ENCODE measurements around the gene RALGPS2.

RALGPS2 gene

DNA sequence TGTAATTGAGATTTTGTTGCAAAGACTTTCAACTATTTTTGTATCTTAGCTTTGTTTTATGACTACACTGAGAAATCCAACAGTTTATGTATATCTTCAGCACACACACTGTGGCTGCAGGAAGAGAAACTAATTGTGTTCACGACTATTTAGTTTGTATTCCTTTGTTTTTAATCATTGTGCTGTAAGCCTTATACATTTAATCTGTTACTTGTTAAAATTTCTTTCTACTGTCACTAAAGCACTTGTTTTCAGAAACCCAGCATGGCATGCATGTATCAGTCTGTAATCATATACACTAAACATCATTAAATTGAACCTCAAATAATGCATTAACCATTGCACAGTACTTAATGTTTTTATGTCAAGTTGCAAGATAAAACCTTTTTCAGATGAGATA is 145.2 kb downstream of the RALGPS2 start:
- H3K4me3 ChIP-seq (ENCODE audit: low read depth in 1 of 2, low read length in 1 of 2) = no peak overlapping the region
- peaks cover 0 to 2% of the 10 kb centered on the region in 2 experiments for H3K4me1 ChIP-seq (ENCODE audit: control insufficient read depth in 1 of 2, insufficient read depth in 1 of 2, low read depth in 1 of 2, low read length in 1 of 2)
- H3K27ac ChIP-seq = no peak overlapping the region
- no peaks in the 10 kb centered on the region for H3K9me3 ChIP-seq
- no peaks in the 10 kb centered on the region for H3K27me3 ChIP-seq
- TF ChIP-seq, protein P1, sequence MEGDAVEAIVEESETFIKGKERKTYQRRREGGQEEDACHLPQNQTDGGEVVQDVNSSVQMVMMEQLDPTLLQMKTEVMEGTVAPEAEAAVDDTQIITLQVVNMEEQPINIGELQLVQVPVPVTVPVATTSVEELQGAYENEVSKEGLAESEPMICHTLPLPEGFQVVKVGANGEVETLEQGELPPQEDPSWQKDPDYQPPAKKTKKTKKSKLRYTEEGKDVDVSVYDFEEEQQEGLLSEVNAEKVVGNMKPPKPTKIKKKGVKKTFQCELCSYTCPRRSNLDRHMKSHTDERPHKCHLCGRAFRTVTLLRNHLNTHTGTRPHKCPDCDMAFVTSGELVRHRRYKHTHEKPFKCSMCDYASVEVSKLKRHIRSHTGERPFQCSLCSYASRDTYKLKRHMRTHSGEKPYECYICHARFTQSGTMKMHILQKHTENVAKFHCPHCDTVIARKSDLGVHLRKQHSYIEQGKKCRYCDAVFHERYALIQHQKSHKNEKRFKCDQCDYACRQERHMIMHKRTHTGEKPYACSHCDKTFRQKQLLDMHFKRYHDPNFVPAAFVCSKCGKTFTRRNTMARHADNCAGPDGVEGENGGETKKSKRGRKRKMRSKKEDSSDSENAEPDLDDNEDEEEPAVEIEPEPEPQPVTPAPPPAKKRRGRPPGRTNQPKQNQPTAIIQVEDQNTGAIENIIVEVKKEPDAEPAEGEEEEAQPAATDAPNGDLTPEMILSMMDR (IDR thresholded peaks at IDR 0.05) = no peak
- no peaks in the 10 kb centered on the region for H3K36me3 ChIP-seq

DNA sequence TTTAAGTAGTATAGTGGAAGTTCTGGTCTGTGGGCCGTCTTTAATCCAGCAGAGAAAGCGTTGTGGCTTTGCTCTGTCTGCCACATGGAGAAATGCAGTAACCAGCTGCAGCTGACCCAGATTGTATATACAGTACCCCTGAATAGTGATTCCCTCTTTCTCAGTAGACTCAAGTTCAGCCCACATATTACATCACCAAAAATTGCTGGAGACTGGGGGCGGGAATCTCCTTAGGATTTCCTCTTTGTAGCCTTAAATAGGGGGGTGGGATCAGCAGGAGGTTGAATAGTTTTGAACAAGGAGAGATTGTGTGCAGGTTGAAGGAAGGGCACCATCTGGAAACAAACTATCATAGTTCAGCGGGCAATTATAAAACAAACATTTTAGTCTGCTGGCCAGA is 145.9 kb downstream of the RALGPS2 start, which contains the start of gene ANGPTL1:
TSS of gene ANGPTL1 (minus strand) at position 134 of the 400 bp plus-strand sequence. CDS start 5,301 bp downstream, outside the sequence.
- no peak within 1 kb of the TSS for H3K27ac ChIP-seq
- H3K27me3 ChIP-seq = no peaks in the 10 kb centered on the region
- no peaks in the 10 kb centered on the region for H3K36me3 ChIP-seq
- peaks cover 0 to 2% of the 10 kb centered on the region in 2 experiments for H3K4me1 ChIP-seq (ENCODE audit: control insufficient read depth in 1 of 2, insufficient read depth in 1 of 2, low read depth in 1 of 2, low read length in 1 of 2)
- no peak within 1 kb of the TSS for H3K4me3 ChIP-seq (ENCODE audit: low read depth in 1 of 2, low read length in 1 of 2)
- TF ChIP-seq, protein P1 (IDR thresholded peaks at IDR 0.05) = no peak
- H3K9me3 ChIP-seq = no peaks in the 10 kb centered on the region

DNA sequence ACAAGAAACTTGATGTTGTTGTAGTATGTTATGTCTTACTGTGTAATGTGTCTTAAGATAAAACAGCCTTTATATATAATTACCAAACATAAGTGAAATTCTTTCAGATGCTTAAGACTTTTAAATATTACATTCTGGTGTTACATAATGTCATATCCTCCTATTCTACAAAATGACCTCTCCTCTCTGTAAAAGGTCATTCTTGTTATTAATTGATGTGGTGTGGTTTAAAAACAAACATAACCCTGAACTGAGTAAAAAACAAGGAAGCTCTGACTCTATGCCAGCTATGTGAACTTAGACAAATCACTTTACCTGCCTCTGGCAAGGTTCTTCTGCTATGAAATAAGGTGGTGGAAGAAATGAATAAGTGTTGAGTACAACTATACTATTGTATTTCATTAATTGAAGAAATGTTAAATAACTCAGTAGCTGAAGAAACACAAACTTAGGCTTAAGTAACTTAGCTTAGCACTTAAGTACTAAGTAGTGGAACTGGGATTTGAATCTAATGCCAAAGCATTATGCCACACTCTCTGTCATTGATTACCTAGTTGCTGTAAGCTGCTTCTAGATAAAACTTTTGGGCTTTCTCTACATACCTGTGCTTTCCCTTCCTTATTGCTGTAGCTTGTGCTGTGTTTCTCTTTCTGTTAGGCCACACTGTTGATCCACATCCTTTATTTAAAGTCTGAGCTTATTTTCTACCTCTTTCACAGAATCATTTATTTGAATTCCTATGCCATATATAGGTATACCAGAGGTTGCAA is 146.7 kb downstream of the RALGPS2 start:
- Histone ChIP-seq H3K27ac (no peak overlapping the region), H3K36me3 (no peaks in the 10 kb centered on the region), H3K4me3 (ENCODE audit: low read depth in 1 of 2, low read length in 1 of 2) (no peak overlapping the region), H3K4me1 (ENCODE audit: control insufficient read depth in 1 of 2, insufficient read depth in 1 of 2, low read depth in 1 of 2, low read length in 1 of 2) (peaks cover 0 to 2% of the 10 kb centered on the region in 2 experiments), H3K27me3 (no peaks in the 10 kb centered on the region), H3K9me3 (no peaks in the 10 kb centered on the region)
- TF ChIP-seq, protein P1 (IDR thresholded peaks at IDR 0.05) = no peak

DNA sequence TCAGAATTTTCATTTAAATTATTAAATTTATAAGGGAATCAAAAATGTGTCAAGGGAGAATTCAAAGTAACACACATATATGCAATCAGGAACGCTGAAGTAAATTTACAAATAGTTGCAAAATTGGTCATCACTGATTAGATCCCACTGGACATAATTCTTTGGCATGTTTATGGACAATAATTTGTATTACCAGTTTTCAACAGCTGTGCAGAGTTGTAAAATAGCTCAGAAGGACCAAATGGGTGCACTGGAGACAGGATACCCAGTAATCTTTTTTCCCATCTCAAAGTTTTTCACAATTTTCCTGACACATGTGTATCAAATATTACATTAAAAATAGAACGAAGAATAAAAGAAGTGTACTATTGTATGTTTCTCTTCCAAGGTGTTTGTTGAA is 149.9 kb downstream of the RALGPS2 start:
- no peaks in the 10 kb centered on the region for H3K4me1 ChIP-seq (ENCODE audit: control insufficient read depth in 1 of 2, insufficient read depth in 1 of 2, low read depth in 1 of 2, low read length in 1 of 2)
- no peak overlapping the region for H3K27ac ChIP-seq
- H3K36me3 ChIP-seq = peaks cover 11% of the 10 kb centered on the region
- TF ChIP-seq, protein P1 (IDR thresholded peaks at IDR 0.05) = no peak
- no peak overlapping the region for H3K4me3 ChIP-seq (ENCODE audit: low read depth in 1 of 2, low read length in 1 of 2)
- H3K27me3 ChIP-seq = no peaks in the 10 kb centered on the region
- no peaks in the 10 kb centered on the region for H3K9me3 ChIP-seq

DNA sequence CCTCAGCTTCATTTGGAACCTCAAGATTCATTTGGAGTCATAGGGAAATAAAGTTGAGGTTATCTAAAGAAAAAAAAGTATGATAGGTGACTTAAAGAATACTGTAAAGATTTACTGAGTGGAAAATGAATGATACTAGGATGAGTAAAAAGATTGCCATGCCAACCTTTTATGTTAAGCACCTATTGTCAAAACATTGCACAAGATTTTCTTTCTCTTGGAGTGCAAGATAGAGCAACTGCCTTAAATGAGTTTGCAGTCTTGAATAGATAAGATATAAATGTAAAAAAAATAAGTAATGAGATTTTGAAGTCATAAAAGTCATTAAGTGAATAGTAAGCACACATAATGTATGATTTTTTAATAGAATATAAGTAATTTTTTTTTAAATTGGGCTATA is 150.9 kb downstream of the RALGPS2 start:
- Histone ChIP-seq H3K27me3 (no peaks in the 10 kb centered on the region), H3K27ac (no peak overlapping the region), H3K36me3 (peaks cover 20% of the 10 kb centered on the region), H3K4me1 (ENCODE audit: control insufficient read depth in 1 of 2, insufficient read depth in 1 of 2, low read depth in 1 of 2, low read length in 1 of 2) (no peaks in the 10 kb centered on the region), H3K9me3 (no peaks in the 10 kb centered on the region), H3K4me3 (ENCODE audit: low read depth in 1 of 2, low read length in 1 of 2) (no peak overlapping the region)
- TF ChIP-seq, protein P1 (IDR thresholded peaks at IDR 0.05) = no peak

All from neutrophil (primary cell).